PC-3 (cell line): ENCODE data around the gene CA5A.

Source experiments
- CTCF ChIP-seq: fragments of 300-600 bp; sonication (generic); conservative IDR thresholded peaks from 2 replicates; pipeline ENCODE4 v1.5.1; 2017; ENCODE audit warnings: antibody characterized with exemption, low read depth, mild to moderate bottlenecking, low read length
- EZH2 ChIP-seq: fragments of 300-600 bp; sonication (generic); IDR thresholded peaks from one replicate; pipeline ENCODE4 v1.6.1; 2017; ENCODE audit warnings: antibody characterized with exemption, mild to moderate bottlenecking, low read length; ENCODE audit not compliant: unreplicated experiment

DNA sequence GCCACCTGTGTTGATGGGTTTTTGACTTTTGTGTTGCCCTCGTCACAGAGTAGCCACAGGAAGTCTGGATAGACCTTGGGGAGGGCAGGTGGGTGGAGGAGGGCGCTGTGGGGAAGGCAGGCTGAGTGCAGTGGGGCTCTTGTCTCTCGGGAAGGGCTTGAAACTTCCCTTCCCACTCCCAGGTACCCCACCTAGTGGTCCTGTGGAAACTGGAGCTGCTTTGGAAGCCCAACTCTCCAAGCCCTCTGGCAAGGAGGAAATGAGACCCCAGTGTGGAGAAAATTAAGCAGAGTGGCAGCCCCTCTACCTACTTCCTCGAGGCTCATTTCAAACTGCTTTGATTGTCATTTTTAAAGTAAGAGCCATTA is 9.2 kb downstream of the CA5A start:
- TF ChIP-seq EZH2 = no peak
- no peak; the same call in 1 of the 2 replicates for TF ChIP-seq CTCF
